WTC11 (cell line): ENCODE measurements around the gene LIPM. TPM values are rescaled to one million over a fixed set of nuclear protein-coding genes. Genes with fewer than 3 reads are reported as not detected.

Experiments used
- ATAC-seq: fragments of 200-7000 bp; cut with Tn5 transposase; 2 replicates; pipeline ENCODE4 v1.10.0; 2021; ENCODE audit warnings: mild to moderate bottlenecking, moderate library complexity
- CTCF ChIA-PET: fragments of 300-600 bp; sonication (Branson Sonifier 250); formaldehyde crosslinking; loops from one replicate; lab custom pipeline; 2021; ENCODE audit warnings: antibody characterized with exemption; lab: Charles Lee
- POLR2A ChIA-PET: fragments of 350-600 bp; sonication (Branson Sonifier 250); formaldehyde crosslinking; loops from one replicate; lab custom pipeline; 2021; ENCODE audit warnings: antibody characterized with exemption; lab: Charles Lee
- DNase-seq: peaks from one replicate; pipeline ENCODE4 v3.0.0; 2021; ENCODE audit warnings: low spot score
- H3K27ac Mint-ChIP-seq: 2 replicates; pipeline ENCODE4 v1.8.0; 2021; ENCODE audit warnings: mixed read lengths
- H3K27me3 Mint-ChIP-seq: 2 replicates; pipeline ENCODE4 v1.8.0; 2021; ENCODE audit warnings: low read depth, mild to moderate bottlenecking, moderate library complexity, mixed read lengths
- H3K36me3 Mint-ChIP-seq: 2 replicates; pipeline ENCODE4 v1.8.0; 2021; ENCODE audit warnings: mixed read lengths
- H3K4me1 Mint-ChIP-seq: 2 replicates; pipeline ENCODE4 v1.8.0; 2022; ENCODE audit warnings: mixed read lengths
- H3K4me3 Mint-ChIP-seq: 2 replicates; pipeline ENCODE4 v1.8.0; 2021; ENCODE audit warnings: mild to moderate bottlenecking, moderate library complexity, mixed read lengths
- H3K9me3 Mint-ChIP-seq: 2 replicates; pipeline ENCODE4 v1.8.0; 2021; ENCODE audit warnings: mixed read lengths
- AR ChIP-seq: fragments of 250-450 bp; sonication (Bioruptor Pico); IDR thresholded peaks from 2 replicates; pipeline ENCODE4 v1.9.0; 2021; ENCODE audit warnings: mild to moderate bottlenecking
- ATF1 ChIP-seq: sonication (generic); formaldehyde crosslinking; IDR thresholded peaks from 2 replicates; pipeline ENCODE4 v1.8.1; 2023; ENCODE audit warnings: mild to moderate bottlenecking, moderate library complexity, missing genetic modification reagents
- E2F5 ChIP-seq: sonication (generic); formaldehyde crosslinking; IDR thresholded peaks from 2 replicates; pipeline ENCODE4 v1.8.1; 2022; ENCODE audit warnings: mild to moderate bottlenecking, moderate library complexity, missing genetic modification reagents
- FOXK1 ChIP-seq: sonication (generic); formaldehyde crosslinking; IDR thresholded peaks from 2 replicates; pipeline ENCODE4 v1.8.0; 2022; ENCODE audit warnings: mild to moderate bottlenecking, moderate library complexity, missing genetic modification reagents
- GTF2I ChIP-seq: fragments of 250-450 bp; sonication (Bioruptor Pico); conservative IDR thresholded peaks from 2 replicates; pipeline ENCODE4 v1.4.0; 2021; ENCODE audit warnings: mild to moderate bottlenecking
- IRF2 ChIP-seq: sonication (generic); formaldehyde crosslinking; IDR thresholded peaks from 2 replicates; pipeline ENCODE4 v1.8.0; 2022; ENCODE audit warnings: low read depth, missing genetic modification reagents, borderline replicate concordance
- JAZF1 ChIP-seq: fragments of 250-450 bp; sonication (Bioruptor Pico); IDR thresholded peaks from 2 replicates; pipeline ENCODE4 v1.9.0; 2021; ENCODE audit warnings: moderate library complexity, mild to moderate bottlenecking, inconsistent platforms
- NFATC4 ChIP-seq: fragments of 250-450 bp; sonication (Bioruptor Pico); IDR thresholded peaks from 2 replicates; pipeline ENCODE4 v1.9.0; 2021; ENCODE audit warnings: mild to moderate bottlenecking
- NR3C1 ChIP-seq: sonication (generic); formaldehyde crosslinking; conservative IDR thresholded peaks from 2 replicates; pipeline ENCODE4 v1.8.1; 2023; ENCODE audit warnings: low read depth, mild to moderate bottlenecking, missing genetic modification reagents
- OVOL2 ChIP-seq: fragments of 250-450 bp; sonication (Bioruptor Pico); IDR thresholded peaks from 2 replicates; pipeline ENCODE4 v1.9.0; 2021; ENCODE audit warnings: mild to moderate bottlenecking, borderline replicate concordance
- RELA ChIP-seq: sonication (generic); formaldehyde crosslinking; IDR thresholded peaks from 2 replicates; pipeline ENCODE4 v1.8.1; 2022; ENCODE audit warnings: missing genetic modification reagents, mild to moderate bottlenecking, borderline replicate concordance
- SMAD4 ChIP-seq: sonication (generic); formaldehyde crosslinking; IDR thresholded peaks from 2 replicates; pipeline ENCODE4 v1.8.0; 2022; ENCODE audit warnings: mild to moderate bottlenecking, missing genetic modification reagents
- SOX15 ChIP-seq: fragments of 250-450 bp; sonication (Bioruptor Pico); IDR thresholded peaks from 2 replicates; pipeline ENCODE4 v1.9.0; 2021; ENCODE audit warnings: mild to moderate bottlenecking
- SP1 ChIP-seq: sonication (generic); formaldehyde crosslinking; conservative IDR thresholded peaks from 2 replicates; pipeline ENCODE4 v1.8.1; 2022; ENCODE audit warnings: missing genetic modification reagents
- TEAD4 ChIP-seq: sonication (generic); formaldehyde crosslinking; IDR thresholded peaks from 2 replicates; pipeline ENCODE4 v1.8.0; 2022; ENCODE audit warnings: mild to moderate bottlenecking, missing genetic modification reagents
- TP53 ChIP-seq: sonication (generic); formaldehyde crosslinking; IDR thresholded peaks from 2 replicates; pipeline ENCODE4 v1.8.1; 2023; ENCODE audit warnings: mild to moderate bottlenecking, missing genetic modification reagents
- USF2 ChIP-seq: sonication (generic); formaldehyde crosslinking; IDR thresholded peaks from 2 replicates; pipeline ENCODE4 v1.8.1; 2023; ENCODE audit warnings: mild to moderate bottlenecking, missing genetic modification reagents, moderate library complexity
- ZBTB43 ChIP-seq: sonication (generic); formaldehyde crosslinking; IDR thresholded peaks from 2 replicates; pipeline ENCODE4 v1.8.1; 2023; ENCODE audit warnings: mild to moderate bottlenecking, missing genetic modification reagents
- ZNF281 ChIP-seq: sonication (generic); formaldehyde crosslinking; IDR thresholded peaks from 2 replicates; pipeline ENCODE4 v1.8.0; 2023; ENCODE audit warnings: mild to moderate bottlenecking, missing genetic modification reagents
- ZNF416 ChIP-seq: fragments of 250-450 bp; sonication (Bioruptor Pico); IDR thresholded peaks from 2 replicates; pipeline ENCODE4 v1.9.0; 2021; ENCODE audit warnings: mild to moderate bottlenecking, inconsistent platforms
- ZNF425 ChIP-seq: fragments of 250-450 bp; sonication (Bioruptor Pico); conservative IDR thresholded peaks from 2 replicates; pipeline ENCODE4 v1.9.0; 2021; ENCODE audit warnings: mild to moderate bottlenecking
- total RNA-seq: library from RNA; stranded (reverse); gene quantifications from 3 replicates; pipeline ENCODE4 v1.2.3, GENCODE V29; 2021
- TF ChIP-seq, protein P1 (sequence below): sonication (generic); formaldehyde crosslinking; IDR thresholded peaks from 2 replicates; pipeline ENCODE4 v1.8.0; 2022; ENCODE audit warnings: mild to moderate bottlenecking, missing genetic modification reagents

LIPM gene
- total RNA-seq, 1 experiment from 2014 or later = not detected

GRCh38 chr10:88754287-88754686, 48.2 kb upstream of the LIPM start (continued):
- no peak for TF ChIP-seq ZNF425 (CRISPR knock-in tag)
- no peak for TF ChIP-seq SMAD4 (CRISPR knock-in tag)
- TF ChIP-seq USF2 = no peak
- TF ChIP-seq NR3C1 = no peak
- no peak for TF ChIP-seq ATF1 (CRISPR knock-in tag)
- TF ChIP-seq OVOL2 (CRISPR knock-in tag) = no peak
- no peak for TF ChIP-seq SP1 (CRISPR knock-in tag)
- TF ChIP-seq RELA (CRISPR knock-in tag) = no peak
- TF ChIP-seq NFATC4 (CRISPR knock-in tag) = no peak

- no peaks in the 10 kb centered on the region for H3K9me3 Mint-ChIP-seq
- TF ChIP-seq SOX15 (CRISPR knock-in tag) (no peak), AR (CRISPR knock-in tag) (no peak), ZNF281 (CRISPR knock-in tag) (no peak), IRF2 (CRISPR knock-in tag) (no peak), GTF2I (CRISPR knock-in tag) (no peak), FOXK1 (no peak), ZBTB43 (no peak), JAZF1 (no peak), TEAD4 (CRISPR knock-in tag) (no peak), TP53 (no peak), E2F5 (CRISPR knock-in tag) (no peak), ZNF416 (CRISPR knock-in tag) (no peak)
- TF ChIP-seq, protein P1, sequence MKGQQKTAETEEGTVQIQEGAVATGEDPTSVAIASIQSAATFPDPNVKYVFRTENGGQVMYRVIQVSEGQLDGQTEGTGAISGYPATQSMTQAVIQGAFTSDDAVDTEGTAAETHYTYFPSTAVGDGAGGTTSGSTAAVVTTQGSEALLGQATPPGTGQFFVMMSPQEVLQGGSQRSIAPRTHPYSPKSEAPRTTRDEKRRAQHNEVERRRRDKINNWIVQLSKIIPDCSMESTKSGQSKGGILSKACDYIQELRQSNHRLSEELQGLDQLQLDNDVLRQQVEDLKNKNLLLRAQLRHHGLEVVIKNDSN (CRISPR knock-in tag) = no peak
- ChIA-PET CTCF (interaction anchor here (1.4 kb wide), 1 partner anchor 27 kb away, joined by 11 read pairs; no protein-coding TSS in a partner anchor), POLR2A (no interaction called here)
- ATAC-seq (no peak), DNase-seq (no peak)
- H3K36me3 Mint-ChIP-seq = no peaks in the 10 kb centered on the region
- 0 out of 2 replicates have a peak, but pooled peaks cover 3% of the 10 kb centered on the region for H3K27me3 Mint-ChIP-seq
- H3K4me3 Mint-ChIP-seq = no peak overlapping the region
- H3K4me1 Mint-ChIP-seq = peaks cover 9% of the 10 kb centered on the region
- H3K27ac Mint-ChIP-seq = no peak overlapping the region
Observed at GRCh38 chr10:88755753-88756152, 46.8 kb upstream of the LIPM start.
